Karpas-422 (cell line): Measurements from ENCODE around the gene NADSYN1. TPM values are rescaled to one million over a fixed set of nuclear protein-coding genes. Genes with fewer than 3 reads are reported as not detected.

Experiments
- DNase-seq: peaks from one replicate; pipeline ENCODE4 v3.0.0-alpha.2; 2015
- H2AFZ ChIP-seq: fragments of 200-600 bp; sonication (generic); 2 replicates; pipeline ENCODE4 v1.6.1; 2014; ENCODE audit warnings: antibody characterized with exemption, low read length, mixed read lengths
- H3K27ac ChIP-seq: fragments of 200-600 bp; sonication (generic); 2 replicates; pipeline ENCODE4 v1.5.1; 2014; ENCODE audit warnings: mild to moderate bottlenecking, low read length, moderate library complexity
- H3K27me3 ChIP-seq: fragments of 200-600 bp; sonication (generic); 2 replicates; pipeline ENCODE4 v1.6.1; 2014; ENCODE audit warnings: low read length, mixed read lengths
- H3K36me3 ChIP-seq: fragments of 200-600 bp; sonication (generic); 2 replicates; pipeline ENCODE4 v1.6.1; 2014; ENCODE audit warnings: low read length, mixed read lengths; ENCODE audit not compliant: insufficient read depth
- H3K4me1 ChIP-seq: fragments of 200-600 bp; sonication (generic); 2 replicates; pipeline ENCODE4 v1.6.1; 2014; ENCODE audit warnings: mild to moderate bottlenecking, low read length, mixed read lengths
- H3K4me2 ChIP-seq: fragments of 200-600 bp; sonication (generic); 2 replicates; pipeline ENCODE4 v1.6.1; 2014; ENCODE audit warnings: low read length, low read depth, mild to moderate bottlenecking; ENCODE audit not compliant: poor library complexity, severe bottlenecking
- H3K4me3 ChIP-seq: fragments of 200-600 bp; sonication (generic); 2 replicates; pipeline ENCODE4 v1.5.1; 2014; ENCODE audit warnings: mild to moderate bottlenecking, antibody characterized with exemption, low read length, mixed read lengths
- H3K79me2 ChIP-seq: fragments of 200-600 bp; sonication (generic); 2 replicates; pipeline ENCODE4 v1.6.1; 2014; ENCODE audit warnings: mild to moderate bottlenecking, low read length, mixed read lengths
- H3K9ac ChIP-seq: fragments of 200-600 bp; sonication (generic); 2 replicates; pipeline ENCODE4 v1.6.0; 2014; ENCODE audit warnings: low read length
- H3K9me2 ChIP-seq: fragments of 200-600 bp; sonication (generic), shearing (Covaris generic); replicated peaks from 2 replicates; pipeline ENCODE4 v1.6.0; 2014; ENCODE audit warnings: mild to moderate bottlenecking, low read length, moderate library complexity; ENCODE audit not compliant: insufficient read depth
- H3K9me3 ChIP-seq: fragments of 300-700, 200-600 bp; sonication (generic); 2 replicates; pipeline ENCODE4 v1.6.1; 2014; ENCODE audit warnings: low read length, mixed read lengths
- H4K20me1 ChIP-seq: fragments of 200-600 bp; sonication (generic); 2 replicates; pipeline ENCODE4 v1.6.1; 2014; ENCODE audit warnings: mild to moderate bottlenecking, antibody characterized with exemption, low read length, low read depth; ENCODE audit not compliant: insufficient read depth
- total RNA-seq: library from RNA; depleted of rRNA; stranded (reverse); fragments of >200 nt; shearing (Covaris generic); gene quantifications from 2 replicates; pipeline ENCODE4 v1.2.3, GENCODE V29; 2014; ENCODE audit warnings: low replicate concordance

Gene NADSYN1
- total RNA-seq, 1 experiment from 2014 or later = 86.0 TPM

- Histone ChIP-seq H3K9me3 (no peaks in the 10 kb centered on the region), H3K9me2 (no peaks in the 10 kb centered on the region), H3K27me3 (no peaks in the 10 kb centered on the region), H3K36me3 (peaks cover 28% of the 10 kb centered on the region), H3K9ac (no peak overlapping the region), H2AFZ (no peak overlapping the region), H4K20me1 (peaks cover 18% of the 10 kb centered on the region; the same call in 1 of the 2 replicates), H3K79me2 (peaks cover 31% of the 10 kb centered on the region), H3K4me3 (no peak overlapping the region), H3K27ac (no peak overlapping the region), H3K4me2 (no peak overlapping the region), H3K4me1 (peaks cover 10% of the 10 kb centered on the region)
- no peak for DNase-seq
Measured at GRCh38 chr11:71458146-71459070, 5.4 kb downstream of the NADSYN1 start.

DNA sequence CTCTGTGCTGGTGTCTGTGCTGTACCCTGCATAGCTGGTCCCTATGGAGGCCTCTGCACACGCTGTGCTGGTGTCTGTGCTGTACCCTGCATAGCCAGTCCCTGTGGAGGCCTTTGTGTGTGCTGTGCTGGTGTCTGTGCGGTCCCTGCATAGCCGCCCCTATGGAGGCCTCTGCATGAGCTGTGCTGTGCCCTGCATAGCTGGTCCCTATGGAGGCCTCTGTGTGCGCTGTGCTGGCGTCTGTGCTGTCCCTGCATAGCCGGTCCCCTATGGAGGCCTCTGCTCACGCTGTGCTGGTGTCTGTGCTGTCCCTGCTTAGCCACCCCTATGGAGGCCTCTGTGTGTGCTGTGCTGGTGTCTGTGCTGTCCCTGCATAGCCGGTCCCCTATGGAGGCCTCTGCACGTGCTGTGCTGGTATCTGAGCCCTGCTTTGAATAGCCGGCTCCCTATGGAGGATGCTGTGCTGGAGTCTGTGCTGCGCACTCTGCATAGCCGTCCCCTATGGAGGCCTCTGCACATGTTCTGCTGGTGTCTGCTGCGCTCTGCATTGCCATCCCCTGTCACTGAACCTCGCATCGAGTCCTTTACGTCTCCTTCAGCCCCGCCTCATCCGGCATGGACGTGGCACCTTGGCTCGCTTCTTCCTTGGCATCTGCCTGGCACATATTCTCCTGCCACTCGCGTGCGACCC, 6.2 kb downstream of the NADSYN1 start:
- Histone ChIP-seq H3K27ac (no peak overlapping the region), H4K20me1 (peaks cover 17% of the 10 kb centered on the region; the same call in 1 of the 2 replicates), H3K9ac (no peak overlapping the region), H3K4me3 (no peak overlapping the region), H3K4me2 (no peak overlapping the region), H3K4me1 (peaks cover 6% of the 10 kb centered on the region), H2AFZ (no peak overlapping the region), H3K27me3 (no peaks in the 10 kb centered on the region), H3K36me3 (peaks cover 28% of the 10 kb centered on the region), H3K79me2 (peaks cover 23% of the 10 kb centered on the region), H3K9me3 (no peaks in the 10 kb centered on the region), H3K9me2 (no peaks in the 10 kb centered on the region)
- no peak for DNase-seq

GRCh38 chr11:71459767-71460320, 6.8 kb downstream of the NADSYN1 start:
- H4K20me1 ChIP-seq = peaks cover 11% of the 10 kb centered on the region; the same call in 1 of the 2 replicates
- H3K9ac ChIP-seq = no peak overlapping the region
- no peaks in the 10 kb centered on the region for H3K9me3 ChIP-seq
- no peak overlapping the region for H3K27ac ChIP-seq
- DNase-seq = no peak
- peaks cover 17% of the 10 kb centered on the region for H3K79me2 ChIP-seq
- H3K9me2 ChIP-seq = no peaks in the 10 kb centered on the region
- no peaks in the 10 kb centered on the region for H3K4me1 ChIP-seq
- no peaks in the 10 kb centered on the region for H3K27me3 ChIP-seq
- no peak overlapping the region for H3K4me3 ChIP-seq
- no peak overlapping the region for H3K4me2 ChIP-seq
- peaks cover 26% of the 10 kb centered on the region for H3K36me3 ChIP-seq
- H2AFZ ChIP-seq = no peak overlapping the region

DNA sequence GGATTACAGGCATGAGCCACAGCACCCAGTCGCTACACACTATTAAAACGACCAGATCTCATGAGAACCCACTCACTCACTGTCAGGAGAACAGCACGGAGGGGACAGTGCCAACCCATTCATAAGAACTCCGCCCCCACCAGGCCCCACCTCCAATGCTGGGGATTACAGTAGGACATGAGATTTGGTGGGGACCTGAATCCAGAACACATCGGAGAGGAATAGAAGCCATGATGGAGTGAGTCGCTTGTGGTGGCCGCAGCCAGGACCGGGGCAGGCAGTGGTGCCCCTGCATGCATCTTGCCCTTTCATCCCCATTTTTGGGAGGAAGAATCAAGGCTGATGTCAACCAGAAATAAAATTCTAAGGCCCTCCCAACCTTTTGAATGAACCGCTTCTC, 8.7 kb downstream of the NADSYN1 start:
- no peaks in the 10 kb centered on the region for H4K20me1 ChIP-seq
- H3K9me3 ChIP-seq = no peaks in the 10 kb centered on the region
- H3K4me2 ChIP-seq = no peak overlapping the region
- H3K9ac ChIP-seq = no peak overlapping the region
- no peak overlapping the region for H2AFZ ChIP-seq
- H3K4me1 ChIP-seq = no peaks in the 10 kb centered on the region
- H3K9me2 ChIP-seq = no peaks in the 10 kb centered on the region
- no peak overlapping the region for H3K4me3 ChIP-seq
- DNase-seq = no peak
- H3K27ac ChIP-seq = no peak overlapping the region
- H3K36me3 ChIP-seq = peaks cover 17% of the 10 kb centered on the region
- H3K79me2 ChIP-seq = 0 out of 2 replicates have a peak, but pooled peaks cover 2% of the 10 kb centered on the region
- no peaks in the 10 kb centered on the region for H3K27me3 ChIP-seq

- DNase-seq = no peak
- H4K20me1 ChIP-seq = no peaks in the 10 kb centered on the region
- H3K9me3 ChIP-seq = no peaks in the 10 kb centered on the region
- no peak overlapping the region for H3K4me2 ChIP-seq
- no peak overlapping the region for H2AFZ ChIP-seq
- H3K36me3 ChIP-seq = peaks cover 14% of the 10 kb centered on the region
- no peak overlapping the region for H3K27ac ChIP-seq
- no peak overlapping the region for H3K4me3 ChIP-seq
- no peaks in the 10 kb centered on the region for H3K27me3 ChIP-seq
- no peak overlapping the region for H3K9ac ChIP-seq
- no peaks in the 10 kb centered on the region for H3K79me2 ChIP-seq
- H3K9me2 ChIP-seq = no peaks in the 10 kb centered on the region
- no peaks in the 10 kb centered on the region for H3K4me1 ChIP-seq
Measured at GRCh38 chr11:71462726-71463125, 9.7 kb downstream of the NADSYN1 start.

- Histone ChIP-seq H3K36me3 (peaks cover 18% of the 10 kb centered on the region), H3K9ac (no peak overlapping the region), H3K79me2 (no peaks in the 10 kb centered on the region), H2AFZ (no peak overlapping the region), H3K4me3 (no peak overlapping the region), H3K27ac (no peak overlapping the region), H3K9me3 (no peaks in the 10 kb centered on the region), H3K9me2 (no peaks in the 10 kb centered on the region), H3K4me2 (no peak overlapping the region), H3K4me1 (no peaks in the 10 kb centered on the region), H3K27me3 (no peaks in the 10 kb centered on the region), H4K20me1 (no peaks in the 10 kb centered on the region)
- no peak for DNase-seq
Measured at GRCh38 chr11:71463331-71464211, 10.6 kb downstream of the NADSYN1 start.

GRCh38 chr11:71465054-71465453, 12.1 kb downstream of the NADSYN1 start:
- Histone ChIP-seq H3K36me3 (peaks cover 14% of the 10 kb centered on the region), H3K9ac (no peak overlapping the region)

More at GRCh38 chr11:71465054-71465453, 12.1 kb downstream of the NADSYN1 start:
- Histone ChIP-seq H3K4me1 (no peaks in the 10 kb centered on the region), H3K27me3 (no peaks in the 10 kb centered on the region), H3K79me2 (no peaks in the 10 kb centered on the region), H3K4me2 (no peak overlapping the region), H4K20me1 (no peaks in the 10 kb centered on the region), H2AFZ (no peak overlapping the region), H3K9me2 (no peaks in the 10 kb centered on the region), H3K27ac (no peak overlapping the region), H3K4me3 (no peak overlapping the region), H3K9me3 (no peaks in the 10 kb centered on the region)
- no peak for DNase-seq
